ENCODE measurements around the gene CCSER2. TPM values are rescaled to one million over a fixed set of nuclear protein-coding genes. Genes with fewer than 3 reads are reported as not detected.

CCSER2 gene
- total RNA-seq, 1 experiment from 2014 or later, result 44.1 TPM

- TF ChIP-seq EZH2 (IDR thresholded peaks at IDR 0.05; ENCODE audit: borderline replicate concordance, low read depth, low read length, poor library complexity, severe bottlenecking), result no peak
- TF ChIP-seq, protein P1, sequence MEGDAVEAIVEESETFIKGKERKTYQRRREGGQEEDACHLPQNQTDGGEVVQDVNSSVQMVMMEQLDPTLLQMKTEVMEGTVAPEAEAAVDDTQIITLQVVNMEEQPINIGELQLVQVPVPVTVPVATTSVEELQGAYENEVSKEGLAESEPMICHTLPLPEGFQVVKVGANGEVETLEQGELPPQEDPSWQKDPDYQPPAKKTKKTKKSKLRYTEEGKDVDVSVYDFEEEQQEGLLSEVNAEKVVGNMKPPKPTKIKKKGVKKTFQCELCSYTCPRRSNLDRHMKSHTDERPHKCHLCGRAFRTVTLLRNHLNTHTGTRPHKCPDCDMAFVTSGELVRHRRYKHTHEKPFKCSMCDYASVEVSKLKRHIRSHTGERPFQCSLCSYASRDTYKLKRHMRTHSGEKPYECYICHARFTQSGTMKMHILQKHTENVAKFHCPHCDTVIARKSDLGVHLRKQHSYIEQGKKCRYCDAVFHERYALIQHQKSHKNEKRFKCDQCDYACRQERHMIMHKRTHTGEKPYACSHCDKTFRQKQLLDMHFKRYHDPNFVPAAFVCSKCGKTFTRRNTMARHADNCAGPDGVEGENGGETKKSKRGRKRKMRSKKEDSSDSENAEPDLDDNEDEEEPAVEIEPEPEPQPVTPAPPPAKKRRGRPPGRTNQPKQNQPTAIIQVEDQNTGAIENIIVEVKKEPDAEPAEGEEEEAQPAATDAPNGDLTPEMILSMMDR (conservative IDR thresholded peaks at IDR 0.05; ENCODE audit: low read depth, low read length), result no peak
- H3K27ac ChIP-seq (ENCODE audit: low read depth, low read length, poor library complexity, severe bottlenecking), result no peak overlapping the region
- DNase-seq (ENCODE audit: low spot score), result no peak
- no peaks in the 10 kb centered on the region for H3K4me1 ChIP-seq (ENCODE audit: insufficient read depth, low read length, poor library complexity, severe bottlenecking)
- H3K9me3 ChIP-seq (ENCODE audit: low read depth, low read length, poor library complexity, severe bottlenecking), result no peaks in the 10 kb centered on the region
- ChIA-PET POLR2A (ENCODE audit: low non-redundant PET) (no interaction called here), CTCF (no interaction called here)
- H3K27me3 ChIP-seq (replicated peaks; ENCODE audit: insufficient read depth, low read depth, low read length, poor library complexity), result no peaks in the 10 kb centered on the region
- no peak overlapping the region for H3K4me3 ChIP-seq (ENCODE audit: low read depth, low read length, poor library complexity, severe bottlenecking)
- no peaks in the 10 kb centered on the region for H3K36me3 ChIP-seq (ENCODE audit: insufficient read depth, low read length, poor library complexity, severe bottlenecking)
- intact Hi-C loops (cut with micrococcal nuclease; ENCODE audit: unreplicated experiment), result no loop called here
- no TSS peak for BruUV-seq (replicated peaks)
Measured at GRCh38 chr10:84456126-84456525, 127.7 kb downstream of the CCSER2 start.

DNA sequence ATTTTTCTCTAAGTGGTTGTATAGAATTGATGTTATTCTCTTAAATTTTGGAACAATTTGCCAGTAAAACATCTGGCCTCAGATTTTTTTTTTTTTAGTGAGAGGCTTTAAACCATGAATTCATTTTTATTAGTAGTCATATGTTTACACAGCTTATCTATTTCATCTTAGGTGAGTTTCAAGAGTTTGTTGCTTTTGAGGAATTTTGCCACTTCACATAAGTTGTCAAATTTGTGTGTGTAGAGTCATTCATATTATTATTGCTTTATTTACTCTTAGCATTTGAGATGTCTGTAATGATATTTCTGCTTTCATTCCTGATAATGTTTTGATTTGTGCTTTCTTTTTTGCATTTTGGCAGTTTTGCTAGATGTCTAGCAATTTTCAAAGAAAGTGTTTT lies 132.1 kb downstream of the CCSER2 start:
- no peak overlapping the region for H3K4me3 ChIP-seq (ENCODE audit: low read depth, low read length, poor library complexity, severe bottlenecking)
- TF ChIP-seq, protein P1 (conservative IDR thresholded peaks at IDR 0.05; ENCODE audit: low read depth, low read length), result no peak
- no peak for TF ChIP-seq EZH2 (IDR thresholded peaks at IDR 0.05; ENCODE audit: borderline replicate concordance, low read depth, low read length, poor library complexity, severe bottlenecking)
- H3K27ac ChIP-seq (ENCODE audit: low read depth, low read length, poor library complexity, severe bottlenecking), result no peak overlapping the region
- H3K4me1 ChIP-seq (ENCODE audit: insufficient read depth, low read length, poor library complexity, severe bottlenecking), result no peaks in the 10 kb centered on the region
- CTCF ChIA-PET, result no interaction called here
- BruUV-seq (replicated peaks), result no TSS peak
- intact Hi-C loops (cut with micrococcal nuclease; ENCODE audit: unreplicated experiment), result no loop called here
- no peaks in the 10 kb centered on the region for H3K36me3 ChIP-seq (ENCODE audit: insufficient read depth, low read length, poor library complexity, severe bottlenecking)
- no peak for DNase-seq (ENCODE audit: low spot score)
- POLR2A ChIA-PET (ENCODE audit: low non-redundant PET), result no interaction called here
- H3K27me3 ChIP-seq (replicated peaks; ENCODE audit: insufficient read depth, low read depth, low read length, poor library complexity), result no peaks in the 10 kb centered on the region
- H3K9me3 ChIP-seq (ENCODE audit: low read depth, low read length, poor library complexity, severe bottlenecking), result no peaks in the 10 kb centered on the region

GRCh38 chr10:84469470-84469869 lies 141.1 kb downstream of the CCSER2 start:
- no peak overlapping the region for H3K4me3 ChIP-seq (ENCODE audit: low read depth, low read length, poor library complexity, severe bottlenecking)
- no peak overlapping the region for H3K27ac ChIP-seq (ENCODE audit: low read depth, low read length, poor library complexity, severe bottlenecking)
- no peak for DNase-seq (ENCODE audit: low spot score)
- no peaks in the 10 kb centered on the region for H3K4me1 ChIP-seq (ENCODE audit: insufficient read depth, low read length, poor library complexity, severe bottlenecking)
- intact Hi-C loops (cut with micrococcal nuclease; ENCODE audit: unreplicated experiment), result no loop called here
- no peaks in the 10 kb centered on the region for H3K36me3 ChIP-seq (ENCODE audit: insufficient read depth, low read length, poor library complexity, severe bottlenecking)
- ChIA-PET CTCF (no interaction called here), POLR2A (ENCODE audit: low non-redundant PET) (no interaction called here)
- TF ChIP-seq EZH2 (IDR thresholded peaks at IDR 0.05; ENCODE audit: borderline replicate concordance, low read depth, low read length, poor library complexity, severe bottlenecking), result no peak
- TF ChIP-seq, protein P1 (conservative IDR thresholded peaks at IDR 0.05; ENCODE audit: low read depth, low read length), result no peak
- no peaks in the 10 kb centered on the region for H3K9me3 ChIP-seq (ENCODE audit: low read depth, low read length, poor library complexity, severe bottlenecking)
- BruUV-seq (replicated peaks), result no TSS peak
- no peaks in the 10 kb centered on the region for H3K27me3 ChIP-seq (replicated peaks; ENCODE audit: insufficient read depth, low read depth, low read length, poor library complexity)

Data from A673 (cell line).